ENCODE results near the gene LIN9.
"Not testable (repeated sequence)": the region's sequence is repeated elsewhere in the genome, so short reads cannot be mapped to it uniquely, and the experiment has no call there.

The LIN9 gene

GRCh38 chr1:226279498-226279897, 29.5 kb downstream of the LIN9 start:
- Histone ChIP-seq H2AFZ (ENCODE audit: low read depth, low read length) (no peak overlapping the region), H3K4me3 (ENCODE audit: low read length) (no peak overlapping the region), H3K4me1 (ENCODE audit: insufficient read depth, low read length) (no peaks in the 10 kb centered on the region), H3K9me3 (ENCODE audit: low read length) (no peaks in the 10 kb centered on the region), H3K36me3 (ENCODE audit: insufficient read depth, low read length) (peaks cover 25% of the 10 kb centered on the region), H3K27me3 (ENCODE audit: insufficient read depth, low read length) (no peaks in the 10 kb centered on the region)

DNA sequence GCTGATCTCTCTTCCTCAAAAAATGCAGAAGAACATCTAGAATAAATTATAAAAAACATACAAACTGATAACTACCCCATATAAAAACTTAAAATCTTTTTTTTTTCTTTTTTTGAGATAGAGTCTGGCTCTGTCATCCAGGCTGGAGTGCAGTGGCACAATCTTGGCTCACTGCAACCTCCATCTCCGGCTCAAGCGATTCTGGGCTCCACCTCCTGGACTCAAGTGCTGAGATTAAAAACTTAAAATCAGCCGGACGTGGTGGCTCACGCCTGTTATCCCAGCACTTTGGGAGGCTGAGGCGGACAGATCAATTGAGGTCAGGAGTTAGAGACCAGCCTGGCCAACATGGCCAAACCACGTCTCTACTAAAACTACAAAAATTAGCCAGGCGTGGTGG, 31.1 kb downstream of the LIN9 start:
- no peak overlapping the region for H3K4me3 ChIP-seq (ENCODE audit: low read length)

GRCh38 chr1:226276987-226277386, 32.0 kb downstream of the LIN9 start:
- Histone ChIP-seq H3K27me3 (ENCODE audit: insufficient read depth, low read length) (no peaks in the 10 kb centered on the region), H3K36me3 (ENCODE audit: insufficient read depth, low read length) (peaks cover 26% of the 10 kb centered on the region), H3K4me3 (ENCODE audit: low read length) (no peak overlapping the region), H2AFZ (ENCODE audit: low read depth, low read length) (no peak overlapping the region), H3K4me1 (ENCODE audit: insufficient read depth, low read length) (peaks cover 2% of the 10 kb centered on the region), H3K9me3 (ENCODE audit: low read length) (no peaks in the 10 kb centered on the region)

More for the DNA sequence above, 31.1 kb downstream of the LIN9 start:
- Histone ChIP-seq H3K4me1 (ENCODE audit: insufficient read depth, low read length) (peaks cover under 1% of the 10 kb centered on the region), H3K27me3 (ENCODE audit: insufficient read depth, low read length) (no peaks in the 10 kb centered on the region), H3K36me3 (ENCODE audit: insufficient read depth, low read length) (peaks cover 25% of the 10 kb centered on the region), H3K9me3 (ENCODE audit: low read length) (no peaks in the 10 kb centered on the region), H2AFZ (ENCODE audit: low read depth, low read length) (no peak overlapping the region)

- Histone ChIP-seq H3K4me3 (ENCODE audit: low read length) (no peak overlapping the region), H2AFZ (ENCODE audit: low read depth, low read length) (no peak overlapping the region), H3K4me1 (ENCODE audit: insufficient read depth, low read length) (peaks cover 2% of the 10 kb centered on the region), H3K9me3 (ENCODE audit: low read length) (no peaks in the 10 kb centered on the region), H3K27me3 (ENCODE audit: insufficient read depth, low read length) (no peaks in the 10 kb centered on the region), H3K36me3 (ENCODE audit: insufficient read depth, low read length) (peaks cover 26% of the 10 kb centered on the region)
These were observed 32.8 kb downstream of the LIN9 start for GRCh38 chr1:226276077-226276682.

DNA sequence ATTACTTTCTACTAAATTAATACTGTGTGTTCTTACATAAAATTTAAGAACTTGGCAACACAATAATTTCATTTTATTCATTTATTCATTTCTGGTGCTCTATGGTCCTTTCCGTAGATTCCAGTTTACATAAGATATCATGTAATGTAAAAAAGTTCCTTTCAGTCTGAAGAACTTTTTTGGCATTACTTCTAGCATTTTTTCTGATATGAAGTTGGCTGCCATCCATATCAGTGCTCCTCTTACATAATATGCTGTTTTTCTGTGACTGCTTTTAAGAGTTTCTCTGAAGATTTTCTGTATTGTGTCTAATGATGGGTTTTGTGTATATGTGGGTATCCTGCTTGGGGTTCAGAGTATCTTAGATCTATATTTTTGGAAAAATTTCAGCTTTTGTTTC, 34.8 kb downstream of the LIN9 start:
- Histone ChIP-seq H3K27me3 (ENCODE audit: insufficient read depth, low read length) (no peaks in the 10 kb centered on the region), H3K4me3 (ENCODE audit: low read length) (no peak overlapping the region), H3K36me3 (ENCODE audit: insufficient read depth, low read length) (peaks cover 32% of the 10 kb centered on the region), H2AFZ (ENCODE audit: low read depth, low read length) (no peak overlapping the region), H3K4me1 (ENCODE audit: insufficient read depth, low read length) (peaks cover 2% of the 10 kb centered on the region), H3K9me3 (ENCODE audit: low read length) (no peaks in the 10 kb centered on the region)

DNA sequence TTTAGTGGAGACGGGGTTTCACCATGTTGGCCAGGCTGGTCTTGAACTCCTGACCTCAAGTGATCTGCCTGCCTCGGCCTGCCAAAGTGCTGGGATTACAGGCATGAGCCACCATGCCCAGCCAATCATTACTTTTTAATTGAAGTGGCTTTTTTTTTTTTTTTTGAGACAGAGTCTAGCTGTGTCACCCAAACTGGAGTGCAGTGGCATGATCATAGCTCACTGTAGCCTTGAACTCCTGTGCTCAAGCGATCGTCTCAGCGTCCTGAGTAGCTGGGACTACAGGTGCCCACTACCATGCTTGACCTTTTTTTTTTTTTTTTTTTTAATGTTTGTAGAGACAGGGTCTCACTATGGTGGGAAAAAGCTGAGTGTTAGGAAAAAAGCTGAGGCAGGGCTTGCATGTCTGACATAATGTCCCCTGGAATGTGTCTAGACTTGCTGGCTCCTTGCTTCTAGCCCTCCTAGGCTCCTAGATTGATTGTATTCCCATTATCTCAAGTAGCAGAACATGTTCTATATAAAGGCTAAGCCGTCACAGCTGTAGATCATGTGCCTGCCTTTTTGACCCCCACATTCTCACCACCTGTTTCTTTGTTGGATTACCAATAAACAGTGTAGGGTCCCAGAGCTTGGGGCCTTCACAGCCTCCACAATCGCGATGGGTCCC, 36.6 kb downstream of the LIN9 start:
- H3K36me3 ChIP-seq (ENCODE audit: insufficient read depth, low read length) = peaks cover 38% of the 10 kb centered on the region
- not testable (repeated sequence) for H3K9me3 ChIP-seq (ENCODE audit: low read length); H3K4me3 ChIP-seq (ENCODE audit: low read length); H2AFZ ChIP-seq (ENCODE audit: low read depth, low read length); H3K27me3 ChIP-seq (ENCODE audit: insufficient read depth, low read length); H3K4me1 ChIP-seq (ENCODE audit: insufficient read depth, low read length)

DNA sequence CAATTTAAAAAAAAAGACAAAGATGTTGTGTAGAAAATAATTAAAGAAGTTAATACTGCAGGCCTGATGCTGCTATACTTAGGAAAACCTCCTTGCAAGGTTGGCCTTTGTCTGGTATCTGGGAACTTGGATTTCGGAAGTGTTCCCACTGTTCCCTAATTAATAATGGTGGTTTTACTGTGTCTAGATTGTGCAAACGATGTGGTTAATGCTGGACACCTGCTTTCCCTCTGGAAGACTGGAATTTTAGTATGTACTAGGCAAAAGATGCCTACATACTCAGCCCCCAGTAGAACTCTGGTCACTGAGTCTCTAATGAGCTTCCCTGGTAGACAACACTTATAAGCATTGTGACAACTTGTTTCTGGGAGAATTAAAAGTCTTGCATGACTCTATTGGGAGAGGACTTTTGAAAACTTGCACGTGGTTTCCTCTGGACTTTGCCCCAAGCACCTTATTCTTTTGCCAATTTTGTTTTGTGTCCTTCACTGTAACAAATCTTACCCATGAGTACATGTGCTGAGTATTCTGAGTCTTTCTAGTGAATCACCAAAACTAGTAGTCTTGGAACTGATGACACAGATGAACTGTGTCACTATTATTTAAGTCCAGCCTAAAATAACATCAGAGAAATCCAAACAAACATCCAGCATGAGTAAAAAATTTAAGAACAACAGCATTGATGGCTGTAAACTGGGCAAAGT, 40.4 kb downstream of the LIN9 start:
- Histone ChIP-seq H2AFZ (ENCODE audit: low read depth, low read length) (no peak overlapping the region), H3K36me3 (ENCODE audit: insufficient read depth, low read length) (peaks cover 39% of the 10 kb centered on the region)

DNA sequence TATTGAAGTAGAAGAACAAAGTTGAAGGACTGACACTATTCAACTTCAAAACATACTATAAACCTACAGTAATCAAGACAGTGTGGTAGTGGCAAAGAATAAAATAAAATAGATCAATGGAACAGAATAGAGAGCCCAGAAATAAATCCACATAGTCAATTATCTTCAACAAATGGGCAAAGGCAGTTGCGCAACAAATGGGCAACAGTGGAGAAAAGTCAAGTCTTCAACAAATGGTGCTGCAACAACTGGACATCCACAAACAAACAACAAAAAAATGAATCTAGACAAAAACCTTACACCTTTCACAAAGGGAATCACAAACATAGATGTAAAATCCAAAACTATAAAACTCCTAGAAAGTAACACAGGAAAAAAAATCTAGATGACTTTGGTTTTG, 47.1 kb downstream of the LIN9 start:
- H3K4me3 ChIP-seq (ENCODE audit: low read length) = no peak overlapping the region
- peaks cover 10% of the 10 kb centered on the region for H3K9me3 ChIP-seq (ENCODE audit: low read length)
- H3K4me1 ChIP-seq (ENCODE audit: insufficient read depth, low read length) = no peaks in the 10 kb centered on the region
- no peak overlapping the region for H2AFZ ChIP-seq (ENCODE audit: low read depth, low read length)
- peaks cover 38% of the 10 kb centered on the region for H3K36me3 ChIP-seq (ENCODE audit: insufficient read depth, low read length)
- no peaks in the 10 kb centered on the region for H3K27me3 ChIP-seq (ENCODE audit: insufficient read depth, low read length)

More for the DNA sequence above, 40.4 kb downstream of the LIN9 start:
- Histone ChIP-seq H3K4me3 (ENCODE audit: low read length) (no peak overlapping the region), H3K9me3 (ENCODE audit: low read length) (no peaks in the 10 kb centered on the region), H3K27me3 (ENCODE audit: insufficient read depth, low read length) (no peaks in the 10 kb centered on the region), H3K4me1 (ENCODE audit: insufficient read depth, low read length) (peaks cover 2% of the 10 kb centered on the region)

GRCh38 chr1:226255380-226255779, 53.6 kb downstream of the LIN9 start:
- Histone ChIP-seq H3K4me1 (ENCODE audit: insufficient read depth, low read length) (no peaks in the 10 kb centered on the region), H2AFZ (ENCODE audit: low read depth, low read length) (no peak overlapping the region), H3K27me3 (ENCODE audit: insufficient read depth, low read length) (no peaks in the 10 kb centered on the region), H3K9me3 (ENCODE audit: low read length) (peaks cover 4% of the 10 kb centered on the region), H3K36me3 (ENCODE audit: insufficient read depth, low read length) (peaks cover 10% of the 10 kb centered on the region), H3K4me3 (ENCODE audit: low read length) (no peak overlapping the region)

GRCh38 chr1:226253933-226254332, 55.0 kb downstream of the LIN9 start:
- Histone ChIP-seq H2AFZ (ENCODE audit: low read depth, low read length) (no peak overlapping the region), H3K36me3 (ENCODE audit: insufficient read depth, low read length) (peaks cover 13% of the 10 kb centered on the region), H3K4me3 (ENCODE audit: low read length) (no peak overlapping the region), H3K27me3 (ENCODE audit: insufficient read depth, low read length) (no peaks in the 10 kb centered on the region), H3K9me3 (ENCODE audit: low read length) (no peaks in the 10 kb centered on the region), H3K4me1 (ENCODE audit: insufficient read depth, low read length) (no peaks in the 10 kb centered on the region)

- not testable (repeated sequence) for H3K4me3 ChIP-seq (ENCODE audit: low read length); H2AFZ ChIP-seq (ENCODE audit: low read depth, low read length); H3K4me1 ChIP-seq (ENCODE audit: insufficient read depth, low read length); H3K27me3 ChIP-seq (ENCODE audit: insufficient read depth, low read length); H3K9me3 ChIP-seq (ENCODE audit: low read length)
- H3K36me3 ChIP-seq (ENCODE audit: insufficient read depth, low read length) = peaks cover 20% of the 10 kb centered on the region
These were observed 56.1 kb downstream of the LIN9 start for GRCh38 chr1:226252841-226253240.

DNA sequence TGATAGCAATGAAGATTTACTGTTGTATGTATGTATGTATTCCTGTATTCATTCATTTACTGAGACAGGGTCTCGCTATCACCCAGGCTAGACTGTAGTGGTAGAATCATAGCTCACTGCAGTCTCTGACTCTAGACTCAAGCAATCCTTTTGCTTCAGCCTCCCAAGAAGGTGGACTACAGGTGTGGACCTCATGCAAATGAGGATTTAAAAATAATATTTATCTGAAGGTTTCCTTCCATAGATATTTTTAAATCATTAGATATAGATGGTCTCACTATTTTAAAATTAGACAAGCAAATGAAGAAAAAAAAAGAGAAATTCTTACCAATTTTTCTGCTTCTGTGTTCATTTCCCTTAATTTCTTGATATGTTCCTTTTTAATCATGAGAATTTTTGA, 58.5 kb downstream of the LIN9 start:
- Histone ChIP-seq H3K36me3 (ENCODE audit: insufficient read depth, low read length) (peaks cover 22% of the 10 kb centered on the region), H2AFZ (ENCODE audit: low read depth, low read length) (no peak overlapping the region), H3K27me3 (ENCODE audit: insufficient read depth, low read length) (no peaks in the 10 kb centered on the region), H3K4me3 (ENCODE audit: low read length) (no peak overlapping the region), H3K4me1 (ENCODE audit: insufficient read depth, low read length) (no peaks in the 10 kb centered on the region), H3K9me3 (ENCODE audit: low read length) (no peaks in the 10 kb centered on the region)

DNA sequence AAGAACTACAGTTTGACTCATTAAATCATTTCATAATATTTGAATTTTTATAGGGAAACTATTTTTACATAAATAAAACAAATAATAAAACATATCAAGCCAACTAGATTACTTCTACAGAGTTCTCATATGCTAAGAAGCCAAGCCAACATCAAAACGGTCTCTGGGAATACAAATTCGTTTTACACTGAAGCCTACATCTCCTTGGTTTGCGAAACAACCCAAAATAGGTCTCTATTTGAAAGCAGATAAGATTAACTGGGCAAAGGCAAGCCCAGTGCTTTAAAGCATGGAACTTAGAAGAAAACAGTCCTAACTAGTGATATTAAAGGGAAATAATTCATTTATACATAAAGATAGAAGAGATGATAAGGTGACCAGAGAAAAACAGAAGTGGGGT, 60.2 kb downstream of the LIN9 start:
- Histone ChIP-seq H3K27me3 (ENCODE audit: insufficient read depth, low read length) (no peaks in the 10 kb centered on the region), H3K4me1 (ENCODE audit: insufficient read depth, low read length) (no peaks in the 10 kb centered on the region), H2AFZ (ENCODE audit: low read depth, low read length) (no peak overlapping the region), H3K9me3 (ENCODE audit: low read length) (no peaks in the 10 kb centered on the region), H3K4me3 (ENCODE audit: low read length) (no peak overlapping the region), H3K36me3 (ENCODE audit: insufficient read depth, low read length) (peaks cover 25% of the 10 kb centered on the region)
